Smooth muscle cell of the brain vasculature (primary cell): ENCODE results near the gene FHOD3.
A peak's percentile ranks its signal among the peaks of the same experiment; 100 is the strongest.

ENCODE experiments used
- DNase-seq: peaks from one replicate; pipeline ENCODE4 v3.0.0-alpha.2; 2012; ENCODE audit warnings: low read depth, low spot score

Gene FHOD3

GRCh38 chr18:36825526-36825925 lies 528.0 kb downstream of the FHOD3 start:
- no peak for DNase-seq

- DNase-seq, result no peak
Observed at GRCh38 chr18:36826556-36826955, 529.0 kb downstream of the FHOD3 start.

GRCh38 chr18:36828157-36828629 lies 530.7 kb downstream of the FHOD3 start:
- DNase-seq, result no peak

- DNase-seq, result peak; percentile 76
Observed at GRCh38 chr18:36828630-36829361, 531.3 kb downstream of the FHOD3 start, which contains the start of the genes KIAA1328 and TPGS2. Gene KIAA1328 (plus strand): TSS chr18:36829127. CDS start chr18:36829139, 12 bp downstream. Gene TPGS2 (minus strand): TSS chr18:36829002. CDS start chr18:36828767, 235 bp downstream.
